Heart left ventricle (tissue), 16 donors: ENCODE data around the gene CBFA2T2. TPM values are rescaled to one million over a fixed set of nuclear protein-coding genes. Genes with fewer than 3 reads are reported as not detected.

Experiments
- ATAC-seq, 4 donors: fragments of 200-7000 bp; cut with Tn5 transposase; one replicate each; pipeline ENCODE4 v1.9.1; 2020 to 2022; ENCODE audit warnings: moderate library complexity in 4 of 4, mild to moderate bottlenecking in 3 of 4, moderate number of reproducible peaks in 1 of 4
- DNase-seq, 5 donors: peaks; one replicate each; pipeline ENCODE4 v3.0.0-alpha.2; 2020
- H3K27ac ChIP-seq, 12 donors: fragments of 200-600 bp; sonication (generic) in 4 of 12; one replicate each; pipeline versions ENCODE4 v1.5.0 to v1.8.0; 2016 to 2022; ENCODE audit warnings: mild to moderate bottlenecking in 2 of 12
- H3K27me3 ChIP-seq, 9 donors: fragments of 200-600 bp; sonication (generic) in 2 of 9; one replicate each; pipeline versions ENCODE4 v1.5.1 to v1.8.0; 2016 to 2022; ENCODE audit warnings: mild to moderate bottlenecking in 3 of 9
- H3K36me3 ChIP-seq, 9 donors: fragments of 200-600 bp; sonication (generic) in 2 of 9; one replicate each; pipeline versions ENCODE4 v1.5.0 to v1.8.0; 2018 to 2022; ENCODE audit warnings: mild to moderate bottlenecking in 2 of 9
- H3K4me1 ChIP-seq, 12 donors: fragments of 200-600 bp; sonication (generic) in 4 of 12; one replicate each; pipeline versions ENCODE4 v1.5.0 to v1.8.0; 2016 to 2022; ENCODE audit warnings: mild to moderate bottlenecking in 3 of 12
- H3K4me3 ChIP-seq, 12 donors: fragments of 200-600 bp; sonication (generic) in 4 of 12; one replicate each; pipeline versions ENCODE4 v1.5.0 to v1.8.0; 2017 to 2022; ENCODE audit warnings: mild to moderate bottlenecking in 9 of 12, moderate library complexity in 4 of 12
- H3K9me3 ChIP-seq, 12 donors: fragments of 200-600 bp; sonication (generic) in 4 of 12; one replicate each; pipeline versions ENCODE4 v1.5.0 to v1.8.0; 2016 to 2022; ENCODE audit warnings: mild to moderate bottlenecking in 1 of 12
- POLR2A ChIP-seq, 2 donors: fragments of 450-650 bp; IDR thresholded peaks; one replicate each; pipeline ENCODE4 v1.6.1; 2017; ENCODE audit warnings: antibody characterized with exemption in 2 of 2, mild to moderate bottlenecking in 2 of 2, moderate library complexity in 2 of 2
- WGBS, 4 donors: extraction: QIAGEN DNeasy Blood & Tissue Kit in 2 of 4; methylation state at CpG; one replicate each; pipeline versions ENCODE4 v1.1.5 to v1.1.7; 2013 to 2018; 5-methylcytosine and 5-hydroxymethylcytosine counted together
- intact Hi-C, 10 donors: fragments of 100-400 bp; cut with DNase I; formaldehyde crosslinking; loops; one replicate each; pipeline versions ENCODE4 v1.11.1 to v1.14.2; 2022
- polyA plus RNA-seq, 2 donors: library from polyadenylated mRNA; stranded (reverse); fragments of 200-250 nt; gene quantifications; one replicate each; pipeline ENCODE4 v1.2.3, GENCODE V29; 2013
- total RNA-seq, 9 donors: library from RNA; depleted of rRNA in 2 of 9; stranded (reverse); fragments of >200 nt in 2 of 9; fragmentation: NEBNext Ultra II Directional in 3 of 9; extraction: Animal tissue kit (Norgen Biotek cat#: 25700) in 3 of 9; gene quantifications; one replicate each; pipeline versions ENCODE4 v1.1.0 to v1.2.4, GENCODE V29; 2016 to 2023
- TF ChIP-seq, protein P1 (sequence below), 12 donors: fragments of 200-600 bp; sonication (generic) in 4 of 12; IDR thresholded peaks; one replicate each; pipeline versions ENCODE4 v1.5.0 to v1.8.0; 2018 to 2022; ENCODE audit warnings: antibody characterized with exemption in 12 of 12, mild to moderate bottlenecking in 5 of 12
- donor health status: ischemic (EF 13 %, LVEDD 7.1; RV severe dilation, severe dysfunction).
- donor health status: healthy with polysubstance abuse.
- donor health status: DM: no; HTN: yes; CAD: no.
- donor health status: DM: no; HTN: no; CAD: no.
- donor health status: ischemic (EF 25% LVEDD 6.9; RV normal size, moderate dysfunction).
- donor health status: ischemic (EF 25% LVEDD 5.7; RV mildly dilated, moderate dysfunction).
- donor health status: healthy.
- donor health status: DM: yes; HTN: yes; CAD: no.
- donor health status: ischemic (EF 35%, LVEDD 5.7; RV mildly dilated, moderate dysfunction).
- donor health status: nonischemic (EF 11% LVEDD 7.7; RV severe dilation, severe dysfunction).
- donor health status: DM: yes; HTN: yes; CAD: no.
- donor health status: PGD.
- donor health status: ischemic (EF 29% LVEDD 5.4; RV normal size, mild dysfunction).
- donor health status: nonischemic (EF 23%, LVEDD 6.1; RV moderate dilation, normal function).

Gene CBFA2T2
- total and polyA plus RNA-seq, 11 donors = 4.6 to 15.0 (median 9.9) TPM

- Histone ChIP-seq H3K4me1 (peaks cover 0 to 6% (median 0%) of the 10 kb centered on the region in 12 donors), H3K27me3 (no peaks in the 10 kb centered on the region), H3K27ac (no peak overlapping the region), H3K4me3 (no peak overlapping the region), H3K36me3 (peaks cover 0 to 97% (median 71%) of the 10 kb centered on the region in 9 donors), H3K9me3 (no peaks in the 10 kb centered on the region)
- no peak for TF ChIP-seq POLR2A (IDR thresholded peaks at IDR 0.05)
- TF ChIP-seq, protein P1, sequence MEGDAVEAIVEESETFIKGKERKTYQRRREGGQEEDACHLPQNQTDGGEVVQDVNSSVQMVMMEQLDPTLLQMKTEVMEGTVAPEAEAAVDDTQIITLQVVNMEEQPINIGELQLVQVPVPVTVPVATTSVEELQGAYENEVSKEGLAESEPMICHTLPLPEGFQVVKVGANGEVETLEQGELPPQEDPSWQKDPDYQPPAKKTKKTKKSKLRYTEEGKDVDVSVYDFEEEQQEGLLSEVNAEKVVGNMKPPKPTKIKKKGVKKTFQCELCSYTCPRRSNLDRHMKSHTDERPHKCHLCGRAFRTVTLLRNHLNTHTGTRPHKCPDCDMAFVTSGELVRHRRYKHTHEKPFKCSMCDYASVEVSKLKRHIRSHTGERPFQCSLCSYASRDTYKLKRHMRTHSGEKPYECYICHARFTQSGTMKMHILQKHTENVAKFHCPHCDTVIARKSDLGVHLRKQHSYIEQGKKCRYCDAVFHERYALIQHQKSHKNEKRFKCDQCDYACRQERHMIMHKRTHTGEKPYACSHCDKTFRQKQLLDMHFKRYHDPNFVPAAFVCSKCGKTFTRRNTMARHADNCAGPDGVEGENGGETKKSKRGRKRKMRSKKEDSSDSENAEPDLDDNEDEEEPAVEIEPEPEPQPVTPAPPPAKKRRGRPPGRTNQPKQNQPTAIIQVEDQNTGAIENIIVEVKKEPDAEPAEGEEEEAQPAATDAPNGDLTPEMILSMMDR (IDR thresholded peaks at IDR 0.05) = no peak
- DNase-seq (no peak), ATAC-seq (no peak)
- intact Hi-C loops = no loop called here
- WGBS, 4 donors = 88 to 91% (median 89%) methylated on average over 5 of the region's 5 CpGs
Observed at GRCh38 chr20:33611106-33611505, 121.2 kb downstream of the CBFA2T2 start.

GRCh38 chr20:33612001-33612400 lies 122.1 kb downstream of the CBFA2T2 start:
- TF ChIP-seq, protein P1 (IDR thresholded peaks at IDR 0.05) = no peak
- no peak for TF ChIP-seq POLR2A (IDR thresholded peaks at IDR 0.05)
- Histone ChIP-seq H3K9me3 (no peaks in the 10 kb centered on the region), H3K4me3 (no peak overlapping the region), H3K27ac (no peak overlapping the region), H3K27me3 (no peaks in the 10 kb centered on the region), H3K4me1 (no peaks in the 10 kb centered on the region), H3K36me3 (peaks cover 0 to 99% (median 73%) of the 10 kb centered on the region in 9 donors)
- no peak for DNase-seq
- 67 to 84% (median 68%) methylated on average over 4 of the region's 4 CpGs for WGBS, 4 donors
- ATAC-seq = no peak
- intact Hi-C loops = no loop called here

DNA sequence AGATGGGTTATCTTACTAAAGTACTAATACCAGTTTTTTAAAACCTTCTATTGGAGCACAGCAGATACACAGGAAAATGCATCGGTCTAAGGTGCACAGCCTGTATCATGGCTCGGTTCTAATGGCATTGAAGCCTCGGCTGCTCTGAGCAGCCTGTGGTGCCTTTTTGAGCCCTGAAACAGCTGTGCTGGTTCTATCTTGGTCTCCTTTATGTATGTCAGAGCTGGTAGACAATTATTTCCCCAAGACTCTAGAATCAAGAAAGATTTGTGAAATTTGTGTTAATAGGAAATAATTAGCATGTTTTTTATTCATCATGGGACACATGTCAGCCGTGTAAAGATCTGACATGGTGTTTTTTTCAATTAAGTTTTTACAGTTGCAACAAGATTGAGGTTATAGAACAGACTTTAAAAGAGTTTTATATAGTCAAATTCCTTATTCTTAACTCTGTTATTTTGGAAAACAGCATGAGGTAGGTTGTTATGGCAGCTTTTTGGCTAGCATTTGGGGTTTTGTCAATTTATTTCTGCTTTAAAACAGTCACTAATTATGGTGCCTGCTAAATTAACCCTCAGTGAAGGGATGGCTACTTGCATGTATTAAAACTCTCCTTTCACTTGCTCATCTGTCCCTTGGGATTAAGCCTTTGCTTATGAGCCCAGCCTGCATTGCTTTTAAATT lies 132.0 kb downstream of the CBFA2T2 start:
- intact Hi-C loops = no loop called here

GRCh38 chr20:33622705-33623365 lies 132.9 kb downstream of the CBFA2T2 start:
- ATAC-seq = no peak
- Histone ChIP-seq H3K9me3 (no peaks in the 10 kb centered on the region), H3K4me3 (no peak overlapping the region), H3K4me1 (peaks cover 0 to 6% (median 0%) of the 10 kb centered on the region in 12 donors), H3K36me3 (peaks cover 0 to 84% (median 60%) of the 10 kb centered on the region in 9 donors), H3K27me3 (no peaks in the 10 kb centered on the region), H3K27ac (no peak overlapping the region)
- 98 to 100% (median 98%) methylated on average over 10 of the region's 10 CpGs for WGBS, 4 donors
- intact Hi-C loops = no loop called here
- no peak for TF ChIP-seq POLR2A (IDR thresholded peaks at IDR 0.05)
- TF ChIP-seq, protein P1 (IDR thresholded peaks at IDR 0.05) = no peak
- DNase-seq = no peak

More for the DNA sequence above, 132.0 kb downstream of the CBFA2T2 start:
- Histone ChIP-seq H3K9me3 (no peaks in the 10 kb centered on the region), H3K4me1 (peaks cover 0 to 6% (median 0%) of the 10 kb centered on the region in 12 donors), H3K4me3 (no peak overlapping the region), H3K27me3 (no peaks in the 10 kb centered on the region), H3K36me3 (peaks cover 0 to 84% (median 57%) of the 10 kb centered on the region in 9 donors), H3K27ac (no peak overlapping the region)
- WGBS, 4 donors = 81 to 89% (median 87%) methylated on average over 4 of the region's 4 CpGs
- TF ChIP-seq POLR2A (IDR thresholded peaks at IDR 0.05) = no peak
- TF ChIP-seq, protein P1 (IDR thresholded peaks at IDR 0.05) = no peak
- DNase-seq (no peak), ATAC-seq (no peak)
